OCI-LY7 (cell line): Measurements from ENCODE around the gene HORMAD2. TPM values are rescaled to one million over a fixed set of nuclear protein-coding genes. Genes with fewer than 3 reads are reported as not detected.

ENCODE experiments used
- BruUV-seq: library from RNA; stranded (reverse); fragments of 400-500 nt; replicated peaks from 2 replicates; lab custom pipeline; 2021; lab: Mats Ljungman, UMichigan
- CTCF ChIA-PET: fragments of 300-600 bp; sonication (Branson Sonifier 250); formaldehyde crosslinking; loops from one replicate; lab custom pipeline; 2022; ENCODE audit warnings: antibody characterized with exemption; ENCODE audit not compliant: unreplicated experiment; lab: Charles Lee
- POLR2A ChIA-PET: fragments of 300-600 bp; sonication (Branson Sonifier 250); formaldehyde crosslinking; loops from one replicate; lab custom pipeline; 2022; ENCODE audit warnings: antibody characterized with exemption; lab: Charles Lee
- DNase-seq: peaks from one replicate; pipeline ENCODE4 v3.0.0-alpha.2; 2015; ENCODE audit warnings: low spot score
- H2AFZ ChIP-seq: fragments of 200-600 bp; sonication (generic), shearing (Covaris generic); 2 replicates; pipeline ENCODE4 v1.6.1; 2014; ENCODE audit warnings: mild to moderate bottlenecking, antibody characterized with exemption, low read length, moderate library complexity
- H3K27ac ChIP-seq: fragments of 200-600 bp; sonication (generic); 2 replicates; pipeline ENCODE4 v1.5.1; 2014; ENCODE audit warnings: mixed run types, low read depth, mild to moderate bottlenecking, moderate library complexity, low read length, inconsistent platforms; ENCODE audit not compliant: poor library complexity, severe bottlenecking
- H3K36me3 ChIP-seq: fragments of 200-600 bp; sonication (generic); 2 replicates; pipeline ENCODE4 v1.6.1; 2014; ENCODE audit warnings: mild to moderate bottlenecking, antibody characterized with exemption, low read length, moderate library complexity, mixed read lengths; ENCODE audit not compliant: insufficient read depth
- H3K4me1 ChIP-seq: fragments of 200-600 bp; sonication (generic); 2 replicates; pipeline ENCODE4 v1.5.1; 2014; ENCODE audit warnings: mild to moderate bottlenecking, low read length; ENCODE audit not compliant: insufficient read depth, poor library complexity, severe bottlenecking
- H3K4me2 ChIP-seq: fragments of 200-600 bp; sonication (generic); 2 replicates; pipeline ENCODE4 v1.6.1; 2014; ENCODE audit warnings: mild to moderate bottlenecking, low read length
- H3K4me3 ChIP-seq: fragments of 200-600 bp; sonication (generic); 2 replicates; pipeline ENCODE4 v1.5.1; 2014; ENCODE audit warnings: mild to moderate bottlenecking, low read depth, low read length; ENCODE audit not compliant: poor library complexity, severe bottlenecking
- H3K79me2 ChIP-seq: fragments of 200-600 bp; sonication (generic); 2 replicates; pipeline ENCODE4 v1.6.1; 2016; ENCODE audit warnings: low read depth, mild to moderate bottlenecking, low read length, moderate library complexity, mixed read lengths; ENCODE audit not compliant: insufficient read depth
- H3K9me2 ChIP-seq: fragments of 200-600 bp; sonication (generic); 2 replicates; pipeline ENCODE4 v1.6.1; 2016; ENCODE audit warnings: mild to moderate bottlenecking, low read length, mixed read lengths; ENCODE audit not compliant: insufficient read depth
- H3K9me3 ChIP-seq: fragments of 200-600 bp; sonication (generic); 2 replicates; pipeline ENCODE4 v1.6.1; 2014; ENCODE audit warnings: mild to moderate bottlenecking, mixed run types, low read length, mixed read lengths
- H4K20me1 ChIP-seq: fragments of 200-600 bp; sonication (generic); 2 replicates; pipeline ENCODE4 v1.6.1; 2014; ENCODE audit warnings: mild to moderate bottlenecking, antibody characterized with exemption, low read length, moderate library complexity, mixed read lengths; ENCODE audit not compliant: insufficient read depth
- CTCF ChIP-seq: fragments of 200-600 bp; sonication (generic); conservative IDR thresholded peaks from 2 replicates; pipeline ENCODE4 v1.5.1; 2014; ENCODE audit warnings: mild to moderate bottlenecking, antibody characterized with exemption, low read length, moderate library complexity, mixed read lengths
- EZH2phosphoT487 ChIP-seq: fragments of 200-600 bp; sonication (generic); IDR thresholded peaks from 2 replicates; pipeline ENCODE4 v1.6.1; 2018; ENCODE audit warnings: low read depth, borderline replicate concordance, mild to moderate bottlenecking, mixed run types, antibody characterized with exemption, low read length, moderate library complexity, mixed read lengths
- intact Hi-C: fragments of 100-400 bp; cut with micrococcal nuclease; formaldehyde crosslinking; loops from one replicate; pipeline ENCODE4 v1.10.0; 2022; ENCODE audit not compliant: unreplicated experiment
- total RNA-seq, 2 experiments: library from RNA; depleted of rRNA in 1 of 2; stranded (reverse); fragments of >200 nt in 1 of 2; shearing (Covaris generic) in 1 of 2; gene quantifications; 2 replicates each; pipeline ENCODE4 v1.2.3, GENCODE V29; 2014 to 2022

Gene HORMAD2
- total RNA-seq, 2 experiments from 2014 or later = not detected

GRCh38 chr22:30073743-30074142 lies 6.5 kb upstream of the HORMAD2 start:
- no peaks in the 10 kb centered on the region for H3K9me2 ChIP-seq
- no peak overlapping the region for H3K4me3 ChIP-seq
- no peaks in the 10 kb centered on the region for H3K4me1 ChIP-seq
- intact Hi-C loops = no loop called here
- no peak overlapping the region for H3K4me2 ChIP-seq
- POLR2A ChIA-PET = no interaction called here
- H3K79me2 ChIP-seq = no peaks in the 10 kb centered on the region
- no peaks in the 10 kb centered on the region for H3K9me3 ChIP-seq
- DNase-seq = no peak
- TF ChIP-seq EZH2phosphoT487 (no peak), CTCF (no peak)
- H3K36me3 ChIP-seq = no peaks in the 10 kb centered on the region
- no peak overlapping the region for H2AFZ ChIP-seq
- CTCF ChIA-PET = no interaction called here
- BruUV-seq = no TSS peak
- H3K27ac ChIP-seq = no peak overlapping the region
- no peaks in the 10 kb centered on the region for H4K20me1 ChIP-seq

- Histone ChIP-seq H3K4me1 (no peaks in the 10 kb centered on the region), H3K4me2 (no peak overlapping the region), H3K9me2 (no peaks in the 10 kb centered on the region), H3K9me3 (no peaks in the 10 kb centered on the region), H3K79me2 (no peaks in the 10 kb centered on the region), H3K4me3 (no peak overlapping the region), H3K36me3 (no peaks in the 10 kb centered on the region), H3K27ac (no peak overlapping the region), H2AFZ (no peak overlapping the region), H4K20me1 (no peaks in the 10 kb centered on the region)
- intact Hi-C loops = no loop called here
- ChIA-PET CTCF (no interaction called here), POLR2A (no interaction called here)
- no TSS peak for BruUV-seq
- TF ChIP-seq CTCF = no peak
- no peak for TF ChIP-seq EZH2phosphoT487
- DNase-seq = no peak
Observed at GRCh38 chr22:30074147-30074546, 6.1 kb upstream of the HORMAD2 start.

- no peak overlapping the region for H3K27ac ChIP-seq
- ChIA-PET CTCF (no interaction called here), POLR2A (no interaction called here)
- TF ChIP-seq EZH2phosphoT487 (no peak), CTCF (no peak)
- H2AFZ ChIP-seq = no peak overlapping the region
- H3K36me3 ChIP-seq = no peaks in the 10 kb centered on the region
- DNase-seq = no peak
- no peaks in the 10 kb centered on the region for H3K79me2 ChIP-seq
- H3K9me3 ChIP-seq = no peaks in the 10 kb centered on the region
- H3K9me2 ChIP-seq = no peaks in the 10 kb centered on the region
- intact Hi-C loops = no loop called here
- no peaks in the 10 kb centered on the region for H3K4me1 ChIP-seq
- no TSS peak for BruUV-seq
- no peaks in the 10 kb centered on the region for H4K20me1 ChIP-seq
- no peak overlapping the region for H3K4me3 ChIP-seq
- no peak overlapping the region for H3K4me2 ChIP-seq
Observed at GRCh38 chr22:30074994-30075393, 5.3 kb upstream of the HORMAD2 start.
